IMR-90 (cell line): ENCODE data around the gene NPDC1. TPM values are rescaled to one million over a fixed set of nuclear protein-coding genes. Genes with fewer than 3 reads are reported as not detected.

Experiments
- ATAC-seq: fragments of 200-7000 bp; cut with Tn5 transposase; 2 replicates; pipeline ENCODE4 v1.9.1; 2020; ENCODE audit warnings: low read depth, mild to moderate bottlenecking, moderate library complexity
- BruUV-seq: library from RNA; stranded (reverse); fragments of 400-500 nt; replicated peaks from 2 replicates; lab custom pipeline; 2021; lab: Mats Ljungman, UMichigan
- CTCF ChIA-PET: fragments of 300-600 bp; formaldehyde crosslinking; extraction: SDS; loops from one replicate; lab custom pipeline; 2021; ENCODE audit warnings: antibody characterized with exemption; lab: Yijun Ruan, JAX
- POLR2A ChIA-PET: fragments of 300-600 bp; sonication (Branson Sonifier 250); formaldehyde crosslinking; loops from one replicate; lab custom pipeline; 2022; ENCODE audit warnings: antibody characterized with exemption; ENCODE audit not compliant: unreplicated experiment; lab: Charles Lee
- DNase-seq: peaks from one replicate; pipeline ENCODE4 v3.0.0; 2013
- H2AFZ ChIP-seq: replicated peaks from 2 replicates; pipeline ENCODE3; 2013; ENCODE audit warnings: low read length, mild to moderate bottlenecking; ENCODE audit not compliant: poor library complexity
- H2AK5ac ChIP-seq: 2 replicates; pipeline ENCODE4 v1.6.1; 2013; ENCODE audit warnings: low read depth, low read length, inconsistent platforms
- H2AK9ac ChIP-seq: replicated peaks from 2 replicates; pipeline ENCODE3; 2013; ENCODE audit warnings: mild to moderate bottlenecking, low read depth, low read length, moderate library complexity; ENCODE audit not compliant: poor library complexity
- H2BK120ac ChIP-seq: 2 replicates; pipeline ENCODE4 v1.6.1; 2013; ENCODE audit warnings: low read depth, low read length, inconsistent platforms
- H2BK15ac ChIP-seq: 3 replicates; pipeline ENCODE4 v1.6.1; 2013; ENCODE audit warnings: low read depth, low read length, inconsistent platforms
- H2BK20ac ChIP-seq: 2 replicates; pipeline ENCODE4 v1.6.1; 2013; ENCODE audit warnings: low read depth, mild to moderate bottlenecking, inconsistent platforms, low read length, moderate library complexity
- H2BK5ac ChIP-seq: 2 replicates; pipeline ENCODE4 v1.6.1; 2013; ENCODE audit warnings: mild to moderate bottlenecking, low read depth, low read length, inconsistent platforms; ENCODE audit not compliant: poor library complexity, severe bottlenecking
- H3K14ac ChIP-seq: replicated peaks from 2 replicates; pipeline ENCODE4 v1.6.1; 2013; ENCODE audit warnings: low read depth, low read length, inconsistent platforms
- H3K18ac ChIP-seq: 2 replicates; pipeline ENCODE4 v1.6.1; 2013; ENCODE audit warnings: low read depth, low read length, control low read depth
- H3K23ac ChIP-seq: 2 replicates; pipeline ENCODE4 v1.6.1; 2013; ENCODE audit warnings: low read depth, low read length, inconsistent platforms
- H3K27ac ChIP-seq: 2 replicates; pipeline ENCODE4 v1.5.1; 2013; ENCODE audit warnings: mild to moderate bottlenecking, control low read depth, low read length; ENCODE audit not compliant: insufficient read depth
- H3K27me3 ChIP-seq: 2 replicates; pipeline ENCODE4 v1.6.1; 2013; ENCODE audit warnings: low read length; ENCODE audit not compliant: control insufficient read depth, insufficient read depth
- H3K36me3 ChIP-seq: 2 replicates; pipeline ENCODE4 v1.6.1; 2013; ENCODE audit warnings: low read length, mixed read lengths; ENCODE audit not compliant: control insufficient read depth, insufficient read depth
- H3K4ac ChIP-seq: 2 replicates; pipeline ENCODE4 v1.6.1; 2013; ENCODE audit warnings: low read depth, low read length, inconsistent platforms
- H3K4me1 ChIP-seq: 2 replicates; pipeline ENCODE4 v1.6.1; 2013; ENCODE audit warnings: low read length, mixed read lengths; ENCODE audit not compliant: control insufficient read depth, insufficient read depth
- H3K4me2 ChIP-seq: 2 replicates; pipeline ENCODE4 v1.6.1; 2013; ENCODE audit warnings: low read depth, mild to moderate bottlenecking, control low read depth, low read length, moderate library complexity
- H3K4me3 ChIP-seq: 2 replicates; pipeline ENCODE4 v1.5.1; 2013; ENCODE audit warnings: low read depth, mild to moderate bottlenecking, control low read depth, low read length, moderate library complexity; ENCODE audit not compliant: insufficient read depth
- H3K56ac ChIP-seq: 2 replicates; pipeline ENCODE4 v1.6.1; 2013; ENCODE audit warnings: low read length, inconsistent platforms; ENCODE audit not compliant: insufficient read depth; ENCODE audit errors: extremely low read depth
- H3K79me1 ChIP-seq, 2 experiments: 2 replicates each; pipeline ENCODE4 v1.6.1; 2013; ENCODE audit warnings: low read length in 2 of 2, inconsistent platforms in 1 of 2, low read depth in 1 of 2
- H3K9ac ChIP-seq: 2 replicates; pipeline ENCODE4 v1.6.1; 2013; ENCODE audit warnings: low read depth, low read length, control low read depth
- H3K9me1 ChIP-seq: 2 replicates; pipeline ENCODE4 v1.6.1; 2013; ENCODE audit warnings: low read length, inconsistent platforms; ENCODE audit not compliant: insufficient read depth
- H3K9me3 ChIP-seq: 2 replicates; pipeline ENCODE4 v1.6.1; 2013; ENCODE audit warnings: low read length; ENCODE audit not compliant: control insufficient read depth, insufficient read depth
- H4K20me1 ChIP-seq: 2 replicates; pipeline ENCODE4 v1.6.1; 2013; ENCODE audit warnings: low read length, inconsistent platforms; ENCODE audit not compliant: insufficient read depth
- H4K5ac ChIP-seq: 2 replicates; pipeline ENCODE4 v1.6.1; 2013; ENCODE audit warnings: mild to moderate bottlenecking, low read depth, low read length, control low read depth
- H4K8ac ChIP-seq, 2 experiments: 2 replicates each; pipeline ENCODE4 v1.6.1; 2013; ENCODE audit warnings: low read depth in 2 of 2, low read length in 2 of 2, control low read depth in 1 of 2, inconsistent platforms in 1 of 2
- H4K91ac ChIP-seq: 2 replicates; pipeline ENCODE4 v1.6.1; 2013; ENCODE audit warnings: low read depth, low read length, inconsistent platforms; ENCODE audit not compliant: insufficient read depth
- BHLHE40 ChIP-seq: fragments of 150-350 bp; IDR thresholded peaks from 2 replicates; pipeline ENCODE4 v1.6.1; 2016; ENCODE audit warnings: mild to moderate bottlenecking, low read depth, low read length
- CEBPB ChIP-seq: IDR thresholded peaks from 2 replicates; pipeline ENCODE4 v1.6.1; 2012; ENCODE audit warnings: low read depth, low read length, improper control_type of control experiment
- MAFK ChIP-seq: IDR thresholded peaks from 2 replicates; pipeline ENCODE4 v1.6.1; 2012; ENCODE audit warnings: low read depth, low read length, improper control_type of control experiment
- MAZ ChIP-seq: IDR thresholded peaks from 2 replicates; pipeline ENCODE4 v1.6.1; 2012; ENCODE audit warnings: low read depth, mild to moderate bottlenecking, low read length, improper control_type of control experiment, moderate library complexity, borderline replicate concordance
- MXI1 ChIP-seq: IDR thresholded peaks from 2 replicates; pipeline ENCODE4 v1.6.1; 2012; ENCODE audit warnings: low read depth, mild to moderate bottlenecking, low read length, moderate library complexity, borderline replicate concordance
- NFE2L2 ChIP-seq: fragments of 150-350 bp; IDR thresholded peaks from 2 replicates; pipeline ENCODE4 v1.6.1; 2016; ENCODE audit warnings: low read depth, mild to moderate bottlenecking, low read length
- POLR2A ChIP-seq: IDR thresholded peaks from 2 replicates; pipeline ENCODE4 v1.6.1; 2012; ENCODE audit warnings: mild to moderate bottlenecking, low read depth, low read length
- RAD21 ChIP-seq: IDR thresholded peaks from 2 replicates; pipeline ENCODE4 v1.6.1; 2012; ENCODE audit warnings: low read length, improper control_type of control experiment
- RCOR1 ChIP-seq: IDR thresholded peaks from 2 replicates; pipeline ENCODE4 v1.6.1; 2012; ENCODE audit warnings: mild to moderate bottlenecking, low read length, improper control_type of control experiment; ENCODE audit not compliant: insufficient replicate concordance
- RFX5 ChIP-seq: IDR thresholded peaks from 2 replicates; pipeline ENCODE4 v1.8.0; 2012; ENCODE audit warnings: low read depth, mild to moderate bottlenecking, low read length, moderate library complexity
- WGBS, 2 experiments: methylation state at CpG; one replicate each; pipeline versions ENCODE4 v1.1.5 to v1.1.7; 2013; ENCODE audit warnings: missing lambda C conversion rate in 2 of 2; ENCODE audit not compliant: insufficient read length in 1 of 2; ENCODE audit errors: extremely low coverage in 2 of 2; 5-methylcytosine and 5-hydroxymethylcytosine counted together
- dilution Hi-C: fragments of 300-500 bp; cut with HindIII; formaldehyde crosslinking; loops from one replicate; pipeline ENCODE4 v1.14.3; 2018; ENCODE audit warnings: low sequenced_read_pairs; ENCODE audit not compliant: unreplicated experiment
- in situ Hi-C: fragments of 300-500 bp; cut with MboI; formaldehyde crosslinking; loops from 3 replicates; pipeline ENCODE4 v1.14.3; 2019; ENCODE audit warnings: low sequenced_read_pairs, inconsistent platforms, mixed read lengths
- intact Hi-C: fragments of 100-400 bp; cut with micrococcal nuclease; formaldehyde crosslinking; loops from 2 replicates; pipeline ENCODE4 v1.10.0; 2022
- polyA plus RNA-seq, 3 experiments: library from polyadenylated mRNA; depleted of rRNA; stranded (reverse); fragments of >200 nt; gene quantifications; 2 replicates each; pipeline ENCODE4 v1.2.3, GENCODE V29; 2012; ENCODE audit warnings: low replicate concordance in 1 of 3
- total RNA-seq: library from RNA; depleted of rRNA; stranded (reverse); fragments of >200 nt; gene quantifications from 2 replicates; pipeline ENCODE4 v1.2.3, GENCODE V29; 2012
- TF ChIP-seq, protein P1 (sequence below): fragments of 150-350 bp; IDR thresholded peaks from 2 replicates; pipeline ENCODE4 v1.6.1; 2016; ENCODE audit warnings: low read depth, mild to moderate bottlenecking, low read length, moderate library complexity, borderline replicate concordance

NPDC1 gene
- total and polyA plus RNA-seq, 2 of the 4 experiments (the other 2 are of a cell fraction): 2.7 to 58.1 TPM

DNA sequence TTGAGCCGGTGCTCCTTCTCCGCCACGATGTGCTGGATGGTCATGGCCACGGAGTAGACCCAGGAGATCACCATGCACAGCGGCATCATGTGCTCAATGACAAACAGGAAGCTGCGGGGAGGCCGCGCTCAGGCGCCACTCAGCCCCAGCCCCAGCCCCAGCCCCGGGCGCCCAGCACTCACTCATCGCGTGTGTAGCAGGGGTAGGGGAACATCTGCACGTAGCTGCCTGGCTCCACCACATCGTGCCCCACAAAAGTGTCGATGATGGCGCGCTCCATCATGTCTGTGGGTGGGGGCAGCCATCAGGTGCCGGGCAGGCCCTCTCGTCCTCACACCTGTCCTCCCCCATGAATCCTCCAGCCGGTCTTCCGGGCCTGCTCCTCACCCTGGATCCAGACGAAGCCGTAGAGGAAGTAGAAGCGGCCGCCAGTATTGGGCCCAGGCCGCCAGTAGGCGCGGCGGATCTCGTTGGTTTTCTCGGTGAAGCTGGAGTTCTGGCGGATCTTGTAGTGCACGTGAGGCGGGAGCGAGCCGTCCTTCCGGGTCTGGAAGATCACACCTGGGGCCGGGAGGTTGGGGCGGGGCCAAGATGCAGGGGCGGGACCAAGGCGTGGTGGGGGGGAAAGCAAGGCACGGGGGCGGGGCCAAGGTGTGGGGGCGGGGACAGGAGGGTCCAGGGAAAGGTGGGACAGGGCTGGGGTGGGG is 28.0 kb downstream of the NPDC1 start:
- TF ChIP-seq MAFK: no peak
- no peak for TF ChIP-seq MAZ
- TF ChIP-seq BHLHE40: no peak
- TF ChIP-seq POLR2A: no peak
- TF ChIP-seq RCOR1: no peak
- TF ChIP-seq NFE2L2: no peak
- TF ChIP-seq CEBPB: no peak
- TF ChIP-seq RAD21: no peak
- no peak for TF ChIP-seq MXI1
- TF ChIP-seq, protein P1, sequence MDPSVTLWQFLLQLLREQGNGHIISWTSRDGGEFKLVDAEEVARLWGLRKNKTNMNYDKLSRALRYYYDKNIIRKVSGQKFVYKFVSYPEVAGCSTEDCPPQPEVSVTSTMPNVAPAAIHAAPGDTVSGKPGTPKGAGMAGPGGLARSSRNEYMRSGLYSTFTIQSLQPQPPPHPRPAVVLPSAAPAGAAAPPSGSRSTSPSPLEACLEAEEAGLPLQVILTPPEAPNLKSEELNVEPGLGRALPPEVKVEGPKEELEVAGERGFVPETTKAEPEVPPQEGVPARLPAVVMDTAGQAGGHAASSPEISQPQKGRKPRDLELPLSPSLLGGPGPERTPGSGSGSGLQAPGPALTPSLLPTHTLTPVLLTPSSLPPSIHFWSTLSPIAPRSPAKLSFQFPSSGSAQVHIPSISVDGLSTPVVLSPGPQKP: no peak
- no peak for TF ChIP-seq RFX5
- no peak for ATAC-seq
- H2AFZ ChIP-seq: no peak overlapping the region
- no peak overlapping the region for H3K23ac ChIP-seq
- no peak overlapping the region for H4K5ac ChIP-seq
- H2BK120ac ChIP-seq: no peak overlapping the region
- no peaks in the 10 kb centered on the region for H3K9me1 ChIP-seq
- H3K9ac ChIP-seq: no peak overlapping the region
- intact Hi-C loops: no loop called here
- no peak overlapping the region for H3K27ac ChIP-seq
- H2BK5ac ChIP-seq: no peak overlapping the region
- dilution Hi-C loops: no loop called here
- H3K4me2 ChIP-seq: no peak overlapping the region
- no peaks in the 10 kb centered on the region for H3K79me1 ChIP-seq
- DNase-seq: no peak
- H3K18ac ChIP-seq: no peak overlapping the region
- H3K4me3 ChIP-seq: no peak overlapping the region
- H4K8ac ChIP-seq: no peak overlapping the region
- H2AK9ac ChIP-seq: no peak overlapping the region
- H4K20me1 ChIP-seq: no peaks in the 10 kb centered on the region; the same call in 1 of the 2 replicates
- H3K27me3 ChIP-seq: no peaks in the 10 kb centered on the region
- BruUV-seq: no TSS peak
- ChIA-PET POLR2A (no interaction called here), CTCF (no interaction called here)
- no peaks in the 10 kb centered on the region for H3K4me1 ChIP-seq
- H3K14ac ChIP-seq: no peak overlapping the region
- no peaks in the 10 kb centered on the region for H3K9me3 ChIP-seq
- H2BK20ac ChIP-seq: no peak overlapping the region
- 95% methylated on average over 11 of the region's 45 CpGs; no CpG with 5 or more reads in 1 of the 2 experiments for WGBS, 2 experiments
- H3K56ac ChIP-seq: no peak overlapping the region
- no peak overlapping the region for H2AK5ac ChIP-seq
- H3K36me3 ChIP-seq: peaks cover 30% of the 10 kb centered on the region; the same call in 1 of the 2 replicates
- H4K91ac ChIP-seq: no peak overlapping the region
- H3K4ac ChIP-seq: no peak overlapping the region
- in situ Hi-C loops: no loop called here
- H2BK15ac ChIP-seq: no peak overlapping the region
